H1 (cell line): Measurements from ENCODE around the gene NPR2. TPM values are rescaled to one million over a fixed set of nuclear protein-coding genes. Genes with fewer than 3 reads are reported as not detected.

Experiments
- CTCF ChIA-PET: fragments of 300-600 bp; sonication (Branson Sonifier 250); formaldehyde crosslinking; loops from one replicate; lab custom pipeline; 2021; ENCODE audit not compliant: partially characterized antibody; lab: Charles Lee
- POLR2A ChIA-PET: fragments of 300-600 bp; sonication (Branson Sonifier 250); formaldehyde crosslinking; loops from one replicate; lab custom pipeline; 2021; ENCODE audit warnings: inconsistent platforms; ENCODE audit not compliant: partially characterized antibody; lab: Charles Lee
- DNase-seq, 2 experiments: peaks; one replicate each; pipeline versions ENCODE4 v3.0.0 to v3.0.0-alpha.2; 2010 to 2022; ENCODE audit warnings: low spot score in 2 of 2, low read depth in 1 of 2, mixed read lengths in 1 of 2
- FAIRE-seq: peaks from 2 replicates; lab custom pipeline; 2011; peaks lifted over from hg19 to GRCh38; lab: Jason Lieb, UNC
- H2AFZ ChIP-seq: 2 replicates; pipeline ENCODE4 v1.8.1; 2012; ENCODE audit warnings: low read length, inconsistent platforms
- H2AK5ac ChIP-seq: 2 replicates; pipeline ENCODE4 v1.6.1; 2013; ENCODE audit warnings: low read depth, low read length
- H2BK120ac ChIP-seq: replicated peaks from 2 replicates; pipeline ENCODE3; 2013; ENCODE audit warnings: low read depth, low read length, inconsistent platforms
- H2BK12ac ChIP-seq: 2 replicates; pipeline ENCODE4 v1.6.1; 2013; ENCODE audit warnings: low read depth, low read length
- H2BK15ac ChIP-seq: 2 replicates; pipeline ENCODE4 v1.6.1; 2013; ENCODE audit warnings: low read length
- H2BK20ac ChIP-seq: 2 replicates; pipeline ENCODE4 v1.6.1; 2013; ENCODE audit warnings: low read length
- H2BK5ac ChIP-seq: 2 replicates; pipeline ENCODE4 v1.6.1; 2013; ENCODE audit warnings: low read depth, low read length
- H3K14ac ChIP-seq: 2 replicates; pipeline ENCODE4 v1.6.1; 2013; ENCODE audit warnings: inconsistent platforms; ENCODE audit not compliant: insufficient read length
- H3K18ac ChIP-seq: 2 replicates; pipeline ENCODE4 v1.6.1; 2013; ENCODE audit warnings: low read length; ENCODE audit errors: extremely low read depth
- H3K23ac ChIP-seq: 2 replicates; pipeline ENCODE4 v1.6.1; 2013; ENCODE audit warnings: inconsistent platforms; ENCODE audit not compliant: insufficient read length
- H3K23me2 ChIP-seq: 2 replicates; pipeline ENCODE4 v1.6.1; 2013; ENCODE audit warnings: low read depth, low read length
- H3K27ac ChIP-seq: 2 replicates; pipeline ENCODE4 v1.6.1; 2011; ENCODE audit warnings: low read depth, low read length, inconsistent platforms
- H3K27me3 ChIP-seq, 4 experiments: replicated peaks in 1 of 4; 1 replicate in 1 of 4; 2 replicates in 3 of 4; pipeline versions ENCODE4 v1.6.1 to v1.8.1; 2011 to 2013; ENCODE audit warnings: low read length in 3 of 4, mild to moderate bottlenecking in 3 of 4, inconsistent platforms in 2 of 4, mixed read lengths in 2 of 4, moderate library complexity in 1 of 4; ENCODE audit not compliant: control insufficient read depth in 3 of 4, insufficient read depth in 3 of 4; ENCODE audit errors: extremely low read depth in 1 of 4
- H3K36me3 ChIP-seq, 4 experiments: 2 replicates each; pipeline versions ENCODE4 v1.6.1 to v1.8.1; 2011 to 2013; ENCODE audit warnings: mild to moderate bottlenecking in 4 of 4, low read length in 3 of 4, moderate library complexity in 2 of 4, control low read depth in 1 of 4, inconsistent platforms in 1 of 4; ENCODE audit not compliant: insufficient read depth in 4 of 4, control insufficient read depth in 2 of 4
- H3K4ac ChIP-seq: replicated peaks from 2 replicates; pipeline ENCODE3; 2013; ENCODE audit warnings: low read length, low read depth, mixed read lengths, inconsistent platforms; ENCODE audit not compliant: insufficient read length
- H3K4me1 ChIP-seq, 4 experiments: replicated peaks in 1 of 4; 1 replicate in 1 of 4; 2 replicates in 3 of 4; pipeline versions ENCODE4 v1.6.1 to v1.8.1; 2011 to 2013; ENCODE audit warnings: low read length in 3 of 4, inconsistent platforms in 2 of 4, mixed read lengths in 1 of 4; ENCODE audit not compliant: insufficient read depth in 4 of 4, control insufficient read depth in 3 of 4
- H3K4me2 ChIP-seq, 2 experiments: 2 replicates each; pipeline versions ENCODE4 v1.6.1 to v1.8.1; 2011 to 2013; ENCODE audit warnings: low read depth in 2 of 2, low read length in 2 of 2, control low read depth in 1 of 2, inconsistent platforms in 1 of 2, mild to moderate bottlenecking in 1 of 2; ENCODE audit not compliant: insufficient read depth in 1 of 2
- H3K4me3 ChIP-seq, 4 experiments: fragments of 200-600, 300-600 bp in 1 of 4; sonication (generic), shearing (Covaris generic), sonication (Bioruptor Twin) in 1 of 4; 2 replicates each; pipeline versions ENCODE4 v1.5.1 to v1.8.1; 2011 to 2016; ENCODE audit warnings: low read length in 4 of 4, low read depth in 3 of 4, control low read depth in 2 of 4, inconsistent platforms in 2 of 4, mild to moderate bottlenecking in 2 of 4, mixed read lengths in 1 of 4, moderate library complexity in 1 of 4; ENCODE audit not compliant: insufficient read depth in 2 of 4; ENCODE audit errors: extremely low read depth in 1 of 4
- H3K56ac ChIP-seq: replicated peaks from 2 replicates; pipeline ENCODE3; 2013; ENCODE audit warnings: low read depth, mild to moderate bottlenecking, mixed read lengths, low read length, inconsistent platforms; ENCODE audit not compliant: insufficient read length
- H3K79me1 ChIP-seq: 2 replicates; pipeline ENCODE4 v1.6.1; 2013; ENCODE audit warnings: low read depth, low read length, control low read depth
- H3K79me2 ChIP-seq, 2 experiments: 2 replicates each; pipeline versions ENCODE4 v1.6.1 to v1.8.1; 2012 to 2013; ENCODE audit warnings: low read length in 2 of 2, mild to moderate bottlenecking in 2 of 2, inconsistent platforms in 1 of 2; ENCODE audit not compliant: insufficient read depth in 2 of 2, control insufficient read depth in 1 of 2
- H3K9ac ChIP-seq, 4 experiments: replicated peaks in 1 of 4; 1 replicate in 1 of 4; 2 replicates in 3 of 4; pipeline versions ENCODE4 v1.6.1 to v1.8.1; 2011 to 2013; ENCODE audit warnings: low read depth in 3 of 4, low read length in 3 of 4, control low read depth in 2 of 4, mild to moderate bottlenecking in 2 of 4, moderate library complexity in 2 of 4, inconsistent platforms in 1 of 4; ENCODE audit errors: extremely low read depth in 1 of 4
- H3K9me3 ChIP-seq, 2 experiments: 2 replicates each; pipeline versions ENCODE4 v1.6.1 to v1.8.1; 2012 to 2013; ENCODE audit warnings: mild to moderate bottlenecking in 2 of 2, moderate library complexity in 2 of 2, control low read depth in 1 of 2, inconsistent platforms in 1 of 2, low read depth in 1 of 2, low read length in 1 of 2, mixed read lengths in 1 of 2; ENCODE audit not compliant: insufficient read depth in 2 of 2
- H4K20me1 ChIP-seq, 2 experiments: replicated peaks in 1 of 2; 2 replicates each; pipeline versions ENCODE3 to v1.8.1; 2011 to 2013; ENCODE audit warnings: inconsistent platforms in 2 of 2, low read length in 2 of 2, mild to moderate bottlenecking in 1 of 2; ENCODE audit not compliant: insufficient read depth in 2 of 2, control insufficient read depth in 1 of 2
- H4K5ac ChIP-seq: 2 replicates; pipeline ENCODE4 v1.6.1; 2013; ENCODE audit warnings: low read length, low read depth, mixed read lengths, inconsistent platforms; ENCODE audit not compliant: insufficient read length
- H4K8ac ChIP-seq: 2 replicates; pipeline ENCODE4 v1.8.0; 2013; ENCODE audit warnings: mild to moderate bottlenecking, moderate library complexity, low read length, inconsistent platforms; ENCODE audit not compliant: insufficient read depth; ENCODE audit errors: extremely low read depth
- H4K91ac ChIP-seq: replicated peaks from 2 replicates; pipeline ENCODE3; 2013; ENCODE audit warnings: low read length, mixed read lengths, inconsistent platforms; ENCODE audit not compliant: insufficient read length
- RXRA ChIP-seq: IDR thresholded peaks from 2 replicates; pipeline ENCODE4 v1.6.1; 2011; ENCODE audit warnings: low read depth, mild to moderate bottlenecking, low read length, moderate library complexity; ENCODE audit not compliant: insufficient read depth
- WGBS, 2 experiments: shearing (Covaris generic) in 1 of 2; methylation state at CpG; one replicate each; pipeline versions ENCODE4 v1.1.6 to v1.1.7; 2013 to 2015; ENCODE audit warnings: low lambda C conversion rate in 2 of 2, mixed read lengths in 2 of 2, inconsistent platforms in 1 of 2, low coverage in 1 of 2, missing lambda C conversion rate in 1 of 2; ENCODE audit not compliant: insufficient replicate concordance in 2 of 2, insufficient coverage in 1 of 2, insufficient read length in 1 of 2; ENCODE audit errors: extremely low coverage in 1 of 2, missing lambda C conversion rate in 1 of 2; 5-methylcytosine and 5-hydroxymethylcytosine counted together
- polyA plus RNA-seq, 7 experiments: library from polyadenylated mRNA; depleted of rRNA in 3 of 7; stranded (reverse) in 5 of 7; unstranded in 2 of 7; fragments of >200 nt in 5 of 7; fragments of 200-250 nt in 2 of 7; gene quantifications; 1 replicate in 5 of 7; 2 replicates in 1 of 7; 4 replicates in 1 of 7; pipeline versions ENCODE4 v1.2.1 to v1.2.3, GENCODE V29; 2011 to 2013; ENCODE audit warnings: missing spikeins in 2 of 7, mixed read lengths in 2 of 7
- total RNA-seq: library from RNA; stranded (reverse); fragmentation: NEBNext Ultra II Directional; extraction: Animal tissue kit (Norgen Biotek cat#: 25700); gene quantifications from 2 replicates; pipeline ENCODE4 v1.2.1, GENCODE V29; 2021

NPR2 gene
- total and polyA plus RNA-seq, 2 of the 8 experiments (the other 6 are each of a cell fraction or from before 2014, with no cell fraction given): 11.0 to 17.0 TPM

DNA sequence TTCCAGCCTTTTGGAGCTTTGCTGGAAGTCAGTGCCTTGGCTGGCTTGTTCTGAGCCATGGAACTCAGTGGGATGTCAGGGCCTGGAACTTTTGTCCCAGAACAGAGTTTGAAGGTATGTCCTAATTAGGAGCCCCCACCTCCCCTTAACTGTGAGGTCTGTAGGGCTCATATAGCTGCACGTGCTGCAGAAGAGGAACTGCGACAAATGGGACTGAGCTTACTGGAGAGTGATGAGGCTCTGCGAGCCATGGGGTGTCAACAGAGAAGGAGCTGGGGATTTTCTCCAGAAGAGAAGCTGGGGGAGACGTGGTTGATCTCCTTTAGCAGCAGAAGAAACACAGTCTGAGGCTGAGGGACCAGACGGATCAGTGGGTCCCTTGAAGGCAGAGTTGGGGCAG, 48.5 kb downstream of the NPR2 start:
- H2BK12ac ChIP-seq: no peak overlapping the region
- TF ChIP-seq RXRA: no peak
- H2BK120ac ChIP-seq: no peak overlapping the region
- H3K27me3 ChIP-seq: no peaks in the 10 kb centered on the region; a peak in 1 of 7 replicates
- no peaks in the 10 kb centered on the region for H4K20me1 ChIP-seq
- no peak overlapping the region for H3K4me2 ChIP-seq
- ChIA-PET CTCF (interaction anchor here (0.7 to 16.5 kb wide), 5 partner anchors 15 to 50 kb away, joined by 3 to 172 read pairs (median 4); partner anchors contain the start of genes FAM221B and TMEM8B), POLR2A (interaction anchor here (1.0 to 1.4 kb wide), 2 partner anchors 19 to 24 kb away, joined by 3 read pairs; no protein-coding TSS in a partner anchor)
- H3K18ac ChIP-seq: no peak overlapping the region
- H3K23me2 ChIP-seq: no peaks in the 10 kb centered on the region
- H3K9ac ChIP-seq: no peak overlapping the region
- no peak overlapping the region for H3K4me3 ChIP-seq
- no peaks in the 10 kb centered on the region for H3K79me2 ChIP-seq
- H3K27ac ChIP-seq: no peak overlapping the region
- no peak overlapping the region for H2AK5ac ChIP-seq
- H3K23ac ChIP-seq: no peak overlapping the region
- H3K56ac ChIP-seq: no peak overlapping the region
- DNase-seq (no peak), FAIRE-seq (no peak)
- no peaks in the 10 kb centered on the region for H3K79me1 ChIP-seq
- no peaks in the 10 kb centered on the region for H3K36me3 ChIP-seq
- H4K91ac ChIP-seq: no peak overlapping the region
- H2BK20ac ChIP-seq: no peak overlapping the region
- H3K9me3 ChIP-seq: no peaks in the 10 kb centered on the region
- WGBS, 2 experiments: 86% methylated on average over 5 of the region's 5 CpGs; no CpG with 5 or more reads in 1 of the 2 experiments
- no peak overlapping the region for H2BK15ac ChIP-seq
- H2BK5ac ChIP-seq: no peak overlapping the region
- no peak overlapping the region for H3K4ac ChIP-seq
- H3K4me1 ChIP-seq: peaks cover 2 to 11% (median 8%) of the 10 kb centered on the region in 4 experiments
- H4K5ac ChIP-seq: no peak overlapping the region
- no peak overlapping the region for H4K8ac ChIP-seq
- no peak overlapping the region for H2AFZ ChIP-seq
- H3K14ac ChIP-seq: no peak overlapping the region
